HEK293 (cell line): ENCODE measurements around the gene SHMT2.

Source experiments
- KLF8 ChIP-seq: fragments of 450-650 bp; formaldehyde crosslinking; IDR thresholded peaks from 2 replicates; pipeline ENCODE4 v1.5.1; 2016; ENCODE audit warnings: missing biosample characterization, missing genetic modification characterization
- SCRT1 ChIP-seq: fragments of 450-650 bp; formaldehyde crosslinking; IDR thresholded peaks from 2 replicates; pipeline ENCODE4 v1.5.1; 2016; ENCODE audit warnings: missing biosample characterization, missing genetic modification characterization, borderline replicate concordance
- SP7 ChIP-seq: fragments of 450-650 bp; formaldehyde crosslinking; IDR thresholded peaks from 2 replicates; pipeline ENCODE4 v1.5.1; 2016; ENCODE audit warnings: missing biosample characterization, missing genetic modification characterization
- ZNF354C ChIP-seq: fragments of 450-650 bp; formaldehyde crosslinking; IDR thresholded peaks from 2 replicates; pipeline ENCODE4 v1.5.1; 2016; ENCODE audit warnings: missing biosample characterization, missing genetic modification characterization, low read depth, borderline replicate concordance
- ZNF404 ChIP-seq: fragments of 450-650 bp; formaldehyde crosslinking; IDR thresholded peaks from 2 replicates; pipeline ENCODE4 v1.5.1; 2017; ENCODE audit warnings: missing biosample characterization, missing genetic modification characterization
- ZNF426 ChIP-seq: fragments of 450-650 bp; formaldehyde crosslinking; IDR thresholded peaks from 2 replicates; pipeline ENCODE4 v1.5.1; 2017; ENCODE audit warnings: missing biosample characterization, missing genetic modification characterization, mild to moderate bottlenecking, inconsistent platforms, moderate library complexity
- ZNF514 ChIP-seq: fragments of 450-650 bp; formaldehyde crosslinking; IDR thresholded peaks from 2 replicates; pipeline ENCODE4 v1.5.1; 2016; ENCODE audit warnings: missing biosample characterization, missing genetic modification characterization
- ZNF571 ChIP-seq: fragments of 450-650 bp; formaldehyde crosslinking; IDR thresholded peaks from 2 replicates; pipeline ENCODE4 v1.5.0; 2017; ENCODE audit warnings: missing biosample characterization, missing genetic modification characterization
- ZNF677 ChIP-seq: fragments of 450-650 bp; IDR thresholded peaks from 2 replicates; pipeline ENCODE4 v1.5.0; 2018; ENCODE audit warnings: missing biosample characterization, mild to moderate bottlenecking, missing genetic modification characterization, moderate library complexity
- ZNF792 ChIP-seq: fragments of 450-650 bp; formaldehyde crosslinking; IDR thresholded peaks from 2 replicates; pipeline ENCODE4 v1.5.1; 2016; ENCODE audit warnings: missing biosample characterization, missing genetic modification characterization
- ZXDB ChIP-seq: fragments of 450-650 bp; formaldehyde crosslinking; IDR thresholded peaks from 2 replicates; pipeline ENCODE4 v1.5.1; 2016; ENCODE audit warnings: missing biosample characterization, missing genetic modification characterization
- TF ChIP-seq, protein P1 (sequence below): fragments of 450-650 bp; formaldehyde crosslinking; IDR thresholded peaks from 2 replicates; pipeline ENCODE4 v1.5.1; 2017; ENCODE audit warnings: missing biosample characterization, mild to moderate bottlenecking, missing genetic modification characterization, moderate library complexity
- TF ChIP-seq, protein P2 (sequence below): fragments of 450-650 bp; formaldehyde crosslinking; IDR thresholded peaks from 2 replicates; pipeline ENCODE4; 2016; ENCODE audit warnings: missing biosample characterization, missing genetic modification characterization
- TF ChIP-seq, protein P3 (sequence below): fragments of 450-650 bp; formaldehyde crosslinking; IDR thresholded peaks from 2 replicates; pipeline ENCODE4 v1.5.1; 2016; ENCODE audit warnings: missing biosample characterization, missing genetic modification characterization
- TF ChIP-seq, protein P4 (sequence below): fragments of 450-650 bp; IDR thresholded peaks from 2 replicates; pipeline ENCODE4 v1.5.1; 2018; ENCODE audit warnings: missing biosample characterization, missing genetic modification characterization
- TF ChIP-seq, protein P5 (sequence below): fragments of 450-650 bp; formaldehyde crosslinking; IDR thresholded peaks from 2 replicates; pipeline ENCODE4 v1.5.1; 2016; ENCODE audit warnings: missing biosample characterization, missing genetic modification characterization
- TF ChIP-seq, protein P6 (sequence below): fragments of 450-650 bp; formaldehyde crosslinking; IDR thresholded peaks from 2 replicates; pipeline ENCODE4 v1.5.1; 2016; ENCODE audit warnings: missing biosample characterization, missing genetic modification characterization
- TF ChIP-seq, protein P7 (sequence below): fragments of 450-650 bp; formaldehyde crosslinking; IDR thresholded peaks from 2 replicates; pipeline ENCODE4 v1.5.1; 2016; ENCODE audit warnings: missing biosample characterization, missing genetic modification characterization
- TF ChIP-seq, protein P8 (sequence below): fragments of 450-650 bp; formaldehyde crosslinking; conservative IDR thresholded peaks from 2 replicates; pipeline ENCODE4 v1.5.1; 2016; ENCODE audit warnings: low read depth, missing biosample characterization, missing genetic modification characterization
- TF ChIP-seq, protein P9 (sequence below): fragments of 450-650 bp; formaldehyde crosslinking; IDR thresholded peaks from 2 replicates; pipeline ENCODE4 v1.5.1; 2016; ENCODE audit warnings: missing biosample characterization, missing genetic modification characterization

SHMT2 gene

DNA sequence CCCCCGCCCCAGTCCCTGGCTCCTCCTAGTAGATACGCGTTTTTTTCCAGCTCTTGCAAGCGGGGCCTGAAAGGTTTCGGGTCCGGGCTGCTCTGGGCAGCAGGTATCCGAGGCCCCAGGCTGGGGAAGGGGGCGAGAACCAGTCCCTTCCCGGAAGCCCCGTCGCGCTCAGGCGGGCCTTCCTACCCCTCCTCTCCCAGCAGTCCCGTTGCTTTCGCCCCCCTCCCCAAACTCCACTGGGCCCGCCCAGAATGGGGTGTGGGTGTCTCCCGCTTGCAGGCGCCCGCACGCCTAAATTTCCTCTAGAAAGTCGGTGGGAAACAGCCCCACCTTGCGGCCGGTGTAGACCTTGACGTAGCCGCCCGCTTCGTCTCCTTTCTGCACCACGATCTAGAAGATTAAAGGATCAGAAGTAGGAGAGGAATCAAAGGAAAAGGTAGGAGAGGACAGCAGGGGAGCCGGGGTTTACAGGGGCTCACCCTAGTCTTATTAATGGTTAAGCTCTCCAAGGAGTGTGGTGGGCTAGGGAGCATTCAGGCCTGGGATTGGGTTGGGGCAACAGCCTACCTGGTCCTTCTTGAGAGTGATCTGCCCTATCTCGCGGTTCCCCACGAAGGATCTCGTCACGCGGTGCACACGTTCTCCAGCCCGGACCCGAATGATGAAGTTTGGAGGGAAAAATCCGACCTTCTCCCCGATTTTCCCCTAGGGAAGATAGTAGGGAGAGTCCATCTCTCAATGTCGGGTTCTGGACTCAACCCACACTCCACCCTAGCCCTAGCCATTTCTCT lies 14.2 kb downstream of the SHMT2 start (continued):
- TF ChIP-seq, protein P1, sequence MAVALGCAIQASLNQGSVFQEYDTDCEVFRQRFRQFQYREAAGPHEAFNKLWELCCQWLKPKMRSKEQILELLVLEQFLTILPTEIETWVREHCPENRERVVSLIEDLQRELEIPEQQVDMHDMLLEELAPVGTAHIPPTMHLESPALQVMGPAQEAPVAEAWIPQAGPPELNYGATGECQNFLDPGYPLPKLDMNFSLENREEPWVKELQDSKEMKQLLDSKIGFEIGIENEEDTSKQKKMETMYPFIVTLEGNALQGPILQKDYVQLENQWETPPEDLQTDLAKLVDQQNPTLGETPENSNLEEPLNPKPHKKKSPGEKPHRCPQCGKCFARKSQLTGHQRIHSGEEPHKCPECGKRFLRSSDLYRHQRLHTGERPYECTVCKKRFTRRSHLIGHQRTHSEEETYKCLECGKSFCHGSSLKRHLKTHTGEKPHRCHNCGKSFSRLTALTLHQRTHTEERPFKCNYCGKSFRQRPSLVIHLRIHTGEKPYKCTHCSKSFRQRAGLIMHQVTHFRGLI: peak; percentile 53; the same call in 1 of the 2 replicates
- TF ChIP-seq ZNF792 (tag by site-specific recombination): no peak
- TF ChIP-seq ZNF354C (tag by site-specific recombination): no peak
- TF ChIP-seq KLF8 (tag by site-specific recombination): peak; percentile 76
- TF ChIP-seq, protein P2, sequence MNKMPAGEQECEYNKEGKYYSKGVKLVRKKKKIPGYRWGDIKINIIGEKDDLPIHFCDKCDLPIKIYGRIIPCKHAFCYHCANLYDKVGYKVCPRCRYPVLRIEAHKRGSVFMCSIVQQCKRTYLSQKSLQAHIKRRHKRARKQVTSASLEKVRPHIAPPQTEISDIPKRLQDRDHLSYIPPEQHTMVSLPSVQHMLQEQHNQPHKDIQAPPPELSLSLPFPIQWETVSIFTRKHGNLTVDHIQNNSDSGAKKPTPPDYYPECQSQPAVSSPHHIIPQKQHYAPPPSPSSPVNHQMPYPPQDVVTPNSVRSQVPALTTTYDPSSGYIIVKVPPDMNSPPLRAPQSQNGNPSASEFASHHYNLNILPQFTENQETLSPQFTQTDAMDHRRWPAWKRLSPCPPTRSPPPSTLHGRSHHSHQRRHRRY (tag by site-specific recombination): no peak
- TF ChIP-seq ZNF677 (tag by site-specific recombination): no peak
- TF ChIP-seq, protein P3, sequence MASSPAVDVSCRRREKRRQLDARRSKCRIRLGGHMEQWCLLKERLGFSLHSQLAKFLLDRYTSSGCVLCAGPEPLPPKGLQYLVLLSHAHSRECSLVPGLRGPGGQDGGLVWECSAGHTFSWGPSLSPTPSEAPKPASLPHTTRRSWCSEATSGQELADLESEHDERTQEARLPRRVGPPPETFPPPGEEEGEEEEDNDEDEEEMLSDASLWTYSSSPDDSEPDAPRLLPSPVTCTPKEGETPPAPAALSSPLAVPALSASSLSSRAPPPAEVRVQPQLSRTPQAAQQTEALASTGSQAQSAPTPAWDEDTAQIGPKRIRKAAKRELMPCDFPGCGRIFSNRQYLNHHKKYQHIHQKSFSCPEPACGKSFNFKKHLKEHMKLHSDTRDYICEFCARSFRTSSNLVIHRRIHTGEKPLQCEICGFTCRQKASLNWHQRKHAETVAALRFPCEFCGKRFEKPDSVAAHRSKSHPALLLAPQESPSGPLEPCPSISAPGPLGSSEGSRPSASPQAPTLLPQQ: peak; percentile 44
- TF ChIP-seq, protein P4, sequence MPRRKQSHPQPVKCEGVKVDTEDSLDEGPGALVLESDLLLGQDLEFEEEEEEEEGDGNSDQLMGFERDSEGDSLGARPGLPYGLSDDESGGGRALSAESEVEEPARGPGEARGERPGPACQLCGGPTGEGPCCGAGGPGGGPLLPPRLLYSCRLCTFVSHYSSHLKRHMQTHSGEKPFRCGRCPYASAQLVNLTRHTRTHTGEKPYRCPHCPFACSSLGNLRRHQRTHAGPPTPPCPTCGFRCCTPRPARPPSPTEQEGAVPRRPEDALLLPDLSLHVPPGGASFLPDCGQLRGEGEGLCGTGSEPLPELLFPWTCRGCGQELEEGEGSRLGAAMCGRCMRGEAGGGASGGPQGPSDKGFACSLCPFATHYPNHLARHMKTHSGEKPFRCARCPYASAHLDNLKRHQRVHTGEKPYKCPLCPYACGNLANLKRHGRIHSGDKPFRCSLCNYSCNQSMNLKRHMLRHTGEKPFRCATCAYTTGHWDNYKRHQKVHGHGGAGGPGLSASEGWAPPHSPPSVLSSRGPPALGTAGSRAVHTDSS (tag by site-specific recombination): no peak
- peak; percentile 31; the same call in 1 of the 2 replicates for TF ChIP-seq ZXDB
- TF ChIP-seq, protein P5, sequence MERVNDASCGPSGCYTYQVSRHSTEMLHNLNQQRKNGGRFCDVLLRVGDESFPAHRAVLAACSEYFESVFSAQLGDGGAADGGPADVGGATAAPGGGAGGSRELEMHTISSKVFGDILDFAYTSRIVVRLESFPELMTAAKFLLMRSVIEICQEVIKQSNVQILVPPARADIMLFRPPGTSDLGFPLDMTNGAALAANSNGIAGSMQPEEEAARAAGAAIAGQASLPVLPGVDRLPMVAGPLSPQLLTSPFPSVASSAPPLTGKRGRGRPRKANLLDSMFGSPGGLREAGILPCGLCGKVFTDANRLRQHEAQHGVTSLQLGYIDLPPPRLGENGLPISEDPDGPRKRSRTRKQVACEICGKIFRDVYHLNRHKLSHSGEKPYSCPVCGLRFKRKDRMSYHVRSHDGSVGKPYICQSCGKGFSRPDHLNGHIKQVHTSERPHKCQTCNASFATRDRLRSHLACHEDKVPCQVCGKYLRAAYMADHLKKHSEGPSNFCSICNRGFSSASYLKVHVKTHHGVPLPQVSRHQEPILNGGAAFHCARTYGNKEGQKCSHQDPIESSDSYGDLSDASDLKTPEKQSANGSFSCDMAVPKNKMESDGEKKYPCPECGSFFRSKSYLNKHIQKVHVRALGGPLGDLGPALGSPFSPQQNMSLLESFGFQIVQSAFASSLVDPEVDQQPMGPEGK (tag by site-specific recombination): peak; percentile 87
- TF ChIP-seq, protein P6, sequence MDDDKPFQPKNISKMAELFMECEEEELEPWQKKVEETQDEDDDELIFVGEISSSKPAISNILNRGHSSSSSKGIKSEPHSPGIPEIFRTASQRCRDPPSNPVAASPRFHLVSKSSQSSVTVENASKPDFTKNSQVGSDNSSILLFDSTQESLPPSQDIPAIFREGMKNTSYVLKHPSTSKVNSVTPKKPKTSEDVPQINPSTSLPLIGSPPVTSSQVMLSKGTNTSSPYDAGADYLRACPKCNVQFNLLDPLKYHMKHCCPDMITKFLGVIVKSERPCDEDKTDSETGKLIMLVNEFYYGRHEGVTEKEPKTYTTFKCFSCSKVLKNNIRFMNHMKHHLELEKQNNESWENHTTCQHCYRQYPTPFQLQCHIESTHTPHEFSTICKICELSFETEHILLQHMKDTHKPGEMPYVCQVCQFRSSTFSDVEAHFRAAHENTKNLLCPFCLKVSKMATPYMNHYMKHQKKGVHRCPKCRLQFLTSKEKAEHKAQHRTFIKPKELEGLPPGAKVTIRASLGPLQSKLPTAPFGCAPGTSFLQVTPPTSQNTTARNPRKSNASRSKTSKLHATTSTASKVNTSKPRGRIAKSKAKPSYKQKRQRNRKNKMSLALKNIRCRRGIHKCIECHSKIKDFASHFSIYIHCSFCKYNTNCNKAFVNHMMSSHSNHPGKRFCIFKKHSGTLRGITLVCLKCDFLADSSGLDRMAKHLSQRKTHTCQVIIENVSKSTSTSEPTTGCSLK (tag by site-specific recombination): no peak
- TF ChIP-seq ZNF514 (tag by site-specific recombination): no peak
- TF ChIP-seq, protein P7, sequence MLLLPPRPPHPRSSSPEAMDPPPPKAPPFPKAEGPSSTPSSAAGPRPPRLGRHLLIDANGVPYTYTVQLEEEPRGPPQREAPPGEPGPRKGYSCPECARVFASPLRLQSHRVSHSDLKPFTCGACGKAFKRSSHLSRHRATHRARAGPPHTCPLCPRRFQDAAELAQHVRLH (tag by site-specific recombination): 0 out of 2 replicates have a peak, but pooled peaks have one; percentile 13
- TF ChIP-seq, protein P8, sequence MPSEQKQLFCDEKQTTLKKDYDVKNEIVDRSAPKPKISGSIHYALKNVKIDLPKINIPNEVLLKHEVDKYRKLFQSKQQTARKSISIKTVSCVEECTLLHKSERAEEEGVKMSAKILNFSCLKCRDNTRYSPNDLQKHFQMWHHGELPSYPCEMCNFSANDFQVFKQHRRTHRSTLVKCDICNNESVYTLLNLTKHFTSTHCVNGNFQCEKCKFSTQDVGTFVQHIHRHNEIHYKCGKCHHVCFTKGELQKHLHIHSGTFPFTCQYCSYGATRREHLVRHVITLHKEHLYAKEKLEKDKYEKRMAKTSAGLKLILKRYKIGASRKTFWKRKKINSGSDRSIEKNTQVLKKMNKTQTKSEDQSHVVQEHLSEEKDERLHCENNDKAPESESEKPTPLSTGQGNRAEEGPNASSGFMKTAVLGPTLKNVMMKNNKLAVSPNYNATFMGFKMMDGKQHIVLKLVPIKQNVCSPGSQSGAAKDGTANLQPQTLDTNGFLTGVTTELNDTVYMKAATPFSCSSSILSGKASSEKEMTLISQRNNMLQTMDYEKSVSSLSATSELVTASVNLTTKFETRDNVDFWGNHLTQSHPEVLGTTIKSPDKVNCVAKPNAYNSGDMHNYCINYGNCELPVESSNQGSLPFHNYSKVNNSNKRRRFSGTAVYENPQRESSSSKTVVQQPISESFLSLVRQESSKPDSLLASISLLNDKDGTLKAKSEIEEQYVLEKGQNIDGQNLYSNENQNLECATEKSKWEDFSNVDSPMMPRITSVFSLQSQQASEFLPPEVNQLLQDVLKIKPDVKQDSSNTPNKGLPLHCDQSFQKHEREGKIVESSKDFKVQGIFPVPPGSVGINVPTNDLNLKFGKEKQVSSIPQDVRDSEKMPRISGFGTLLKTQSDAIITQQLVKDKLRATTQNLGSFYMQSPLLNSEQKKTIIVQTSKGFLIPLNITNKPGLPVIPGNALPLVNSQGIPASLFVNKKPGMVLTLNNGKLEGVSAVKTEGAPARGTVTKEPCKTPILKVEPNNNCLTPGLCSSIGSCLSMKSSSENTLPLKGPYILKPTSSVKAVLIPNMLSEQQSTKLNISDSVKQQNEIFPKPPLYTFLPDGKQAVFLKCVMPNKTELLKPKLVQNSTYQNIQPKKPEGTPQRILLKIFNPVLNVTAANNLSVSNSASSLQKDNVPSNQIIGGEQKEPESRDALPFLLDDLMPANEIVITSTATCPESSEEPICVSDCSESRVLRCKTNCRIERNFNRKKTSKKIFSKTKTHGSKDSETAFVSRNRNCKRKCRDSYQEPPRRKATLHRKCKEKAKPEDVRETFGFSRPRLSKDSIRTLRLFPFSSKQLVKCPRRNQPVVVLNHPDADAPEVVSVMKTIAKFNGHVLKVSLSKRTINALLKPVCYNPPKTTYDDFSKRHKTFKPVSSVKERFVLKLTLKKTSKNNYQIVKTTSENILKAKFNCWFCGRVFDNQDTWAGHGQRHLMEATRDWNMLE (tag by site-specific recombination): no peak
- TF ChIP-seq SCRT1 (tag by site-specific recombination): no peak
- no peak for TF ChIP-seq ZNF426 (tag by site-specific recombination)
- TF ChIP-seq ZNF571 (tag by site-specific recombination): no peak
- TF ChIP-seq SP7: peak; percentile 27
- TF ChIP-seq, protein P9, sequence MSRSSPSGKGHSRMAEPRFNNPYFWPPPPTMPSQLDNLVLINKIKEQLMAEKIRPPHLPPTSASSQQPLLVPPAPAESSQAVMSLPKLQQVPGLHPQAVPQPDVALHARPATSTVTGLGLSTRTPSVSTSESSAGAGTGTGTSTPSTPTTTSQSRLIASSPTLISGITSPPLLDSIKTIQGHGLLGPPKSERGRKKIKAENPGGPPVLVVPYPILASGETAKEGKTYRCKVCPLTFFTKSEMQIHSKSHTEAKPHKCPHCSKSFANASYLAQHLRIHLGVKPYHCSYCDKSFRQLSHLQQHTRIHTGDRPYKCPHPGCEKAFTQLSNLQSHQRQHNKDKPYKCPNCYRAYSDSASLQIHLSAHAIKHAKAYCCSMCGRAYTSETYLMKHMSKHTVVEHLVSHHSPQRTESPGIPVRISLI: no peak; the same call in 1 of the 2 replicates
- TF ChIP-seq ZNF404 (tag by site-specific recombination): no peak
